Measurements from ENCODE around the gene HGD. TPM values are rescaled to one million over a fixed set of nuclear protein-coding genes. Genes with fewer than 3 reads are reported as not detected.

The HGD gene, protein sequence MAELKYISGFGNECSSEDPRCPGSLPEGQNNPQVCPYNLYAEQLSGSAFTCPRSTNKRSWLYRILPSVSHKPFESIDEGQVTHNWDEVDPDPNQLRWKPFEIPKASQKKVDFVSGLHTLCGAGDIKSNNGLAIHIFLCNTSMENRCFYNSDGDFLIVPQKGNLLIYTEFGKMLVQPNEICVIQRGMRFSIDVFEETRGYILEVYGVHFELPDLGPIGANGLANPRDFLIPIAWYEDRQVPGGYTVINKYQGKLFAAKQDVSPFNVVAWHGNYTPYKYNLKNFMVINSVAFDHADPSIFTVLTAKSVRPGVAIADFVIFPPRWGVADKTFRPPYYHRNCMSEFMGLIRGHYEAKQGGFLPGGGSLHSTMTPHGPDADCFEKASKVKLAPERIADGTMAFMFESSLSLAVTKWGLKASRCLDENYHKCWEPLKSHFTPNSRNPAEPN
- total RNA-seq: 0.17 and 0.29 TPM in 2 replicates

DNA sequence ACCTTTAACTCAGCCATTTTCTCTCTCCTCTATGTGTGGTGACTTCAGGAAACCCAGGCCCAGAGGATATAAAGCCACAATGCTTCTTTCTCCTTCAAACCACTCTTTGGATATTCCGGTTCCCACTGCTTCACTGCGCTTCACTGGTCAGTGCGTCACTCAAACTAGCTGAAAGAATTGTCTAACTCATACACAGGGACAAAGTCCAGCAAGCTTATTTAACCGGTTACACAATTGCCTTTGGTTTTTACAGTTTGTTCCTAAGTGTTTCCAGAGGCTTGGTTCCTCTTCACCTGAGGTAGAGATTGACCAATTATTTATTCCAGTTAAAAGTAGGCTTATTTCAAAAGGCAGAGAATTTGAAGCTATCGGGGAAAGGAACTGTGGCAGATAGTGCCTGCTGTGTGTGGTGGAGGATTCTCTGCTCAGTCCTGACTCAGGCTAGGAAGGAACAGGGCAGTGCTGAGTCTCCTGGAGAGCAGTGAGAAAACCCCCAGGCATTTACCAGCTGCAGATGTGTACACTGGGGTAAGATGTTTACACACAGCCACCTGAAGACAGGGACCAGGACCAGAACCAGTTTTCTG, at the start of gene HGD:
HGD (minus strand) TSS at position 145 of the 587 bp plus-strand sequence; CDS start at position 17, 128 bp downstream.

DNA sequence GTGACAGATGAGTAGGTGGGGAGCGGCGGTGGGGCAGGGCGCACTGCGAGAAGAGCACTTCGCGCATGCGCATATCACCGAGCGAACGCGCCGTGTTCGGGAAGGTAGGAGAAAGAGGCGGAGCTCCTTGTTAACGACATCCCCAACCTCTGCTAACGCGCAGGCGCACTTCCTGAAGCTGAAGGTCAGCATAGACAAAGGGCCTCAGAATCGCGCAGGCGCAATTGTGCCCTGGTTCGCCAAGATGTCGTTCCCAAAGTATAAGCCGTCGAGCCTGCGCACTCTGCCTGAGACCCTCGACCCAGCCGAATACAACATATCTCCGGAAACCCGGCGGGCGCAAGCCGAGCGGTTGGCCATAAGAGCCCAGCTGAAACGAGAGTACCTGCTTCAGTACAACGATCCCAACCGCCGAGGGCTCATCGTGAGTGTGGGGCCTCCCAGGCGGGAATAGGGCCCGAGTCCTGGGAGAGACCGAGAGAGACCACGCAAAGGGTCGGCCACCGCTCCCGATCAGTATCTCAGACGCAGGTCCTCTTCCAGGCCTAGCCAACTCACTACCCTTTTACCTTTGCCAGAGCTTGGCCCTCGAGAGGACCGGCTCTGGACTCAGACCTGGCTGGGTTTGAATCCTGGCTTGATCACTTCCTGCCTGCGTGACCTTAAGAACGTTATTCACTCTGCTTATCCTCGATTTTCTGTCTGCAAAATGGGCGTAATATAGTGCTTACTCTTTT, 85.8 kb downstream of the HGD start, which contains the start of gene NDUFB4:
NDUFB4 (plus strand) TSS at position 221 of the 737 bp plus-strand sequence; CDS start at position 245, 24 bp downstream.

Other genes starting within 250 kb of the HGD start
- gene FSTL1, start 231.2 kb downstream of the HGD start, total RNA-seq: 752 and 963 TPM in 2 replicates
- gene NDUFB4, start 85.9 kb downstream of the HGD start, total RNA-seq: 25.9 and 44.0 TPM in 2 replicates
- 16.0 and 26.5 TPM in 2 replicates for gene RABL3, start 60.3 kb upstream of the HGD start, total RNA-seq
- 13.2 and 15.4 TPM in 2 replicates for gene GTF2E1, start 60.5 kb upstream of the HGD start, total RNA-seq
- under 0.01 TPM in 1 of 2 replicates, not detected in the other for gene STXBP5L, start 226.0 kb upstream of the HGD start, total RNA-seq

Measured in smooth muscle cell of trachea (primary cell).